OCI-LY3 (cell line): ENCODE results near the gene CDH23.

Experiments
- CTCF ChIP-seq: fragments of 200-600, 300-600 bp; sonication (generic); IDR thresholded peaks from 2 replicates; pipeline ENCODE4 v1.5.1; 2014; ENCODE audit warnings: antibody characterized with exemption, low read length, low read depth
- EZH2phosphoT487 ChIP-seq: fragments of 200-600 bp; shearing (Covaris generic); IDR thresholded peaks from 2 replicates; pipeline ENCODE4 v1.6.1; 2018; ENCODE audit warnings: antibody characterized with exemption, mixed run types, low read depth

GRCh38 chr10:71720288-71720687, 323.6 kb downstream of the CDH23 start:
- TF ChIP-seq CTCF (no peak), EZH2phosphoT487 (no peak)
